Common myeloid progenitor, CD34-positive (primary cell): ENCODE results near the gene ATXN1.

ENCODE experiments used
- CTCF ChIA-PET: fragments of 350-600 bp; sonication (Branson Sonifier 250); formaldehyde crosslinking; loops from one replicate; lab custom pipeline; 2021; ENCODE audit warnings: antibody characterized with exemption; lab: Charles Lee
- POLR2A ChIA-PET: fragments of 350-600 bp; sonication (Branson Sonifier 250); formaldehyde crosslinking; loops from one replicate; lab custom pipeline; 2021; ENCODE audit warnings: antibody characterized with exemption; lab: Charles Lee
- DNase-seq, 3 donors: peaks; one replicate each; pipeline versions ENCODE4 v3.0.0 to v3.0.0-alpha.2; 2013
- H3K27ac ChIP-seq, 2 experiments: 1 replicate in 1 of 2; 2 replicates in 1 of 2; pipeline ENCODE4 v1.7.0; 2013; ENCODE audit warnings: inconsistent platforms in 2 of 2, low read length in 2 of 2, mild to moderate bottlenecking in 2 of 2, low read depth in 1 of 2, moderate library complexity in 1 of 2; ENCODE audit not compliant: severe bottlenecking in 2 of 2, insufficient read depth in 1 of 2, poor library complexity in 1 of 2
- H3K27me3 ChIP-seq, 5 experiments: replicated peaks in 2 of 5; 1 replicate in 3 of 5; 2 replicates in 2 of 5; pipeline versions ENCODE4 v1.6.1 to v1.7.0; 2013; ENCODE audit warnings: low read length in 4 of 5, mild to moderate bottlenecking in 2 of 5, moderate library complexity in 2 of 5, inconsistent platforms in 1 of 5; ENCODE audit not compliant: insufficient read depth in 5 of 5, control insufficient read depth in 4 of 5
- H3K36me3 ChIP-seq, 4 experiments: 1 replicate in 2 of 4; 2 replicates in 2 of 4; pipeline versions ENCODE4 v1.6.1 to v1.7.0; 2013; ENCODE audit warnings: low read length in 3 of 4, control low read depth in 1 of 4, mild to moderate bottlenecking in 1 of 4; ENCODE audit not compliant: control insufficient read depth in 4 of 4, insufficient read depth in 4 of 4
- H3K4me1 ChIP-seq, 4 experiments: 1 replicate in 3 of 4; 2 replicates in 1 of 4; pipeline versions ENCODE4 v1.6.1 to v1.7.1; 2013; ENCODE audit warnings: low read length in 3 of 4, mild to moderate bottlenecking in 3 of 4, control low read depth in 1 of 4, inconsistent platforms in 1 of 4, moderate library complexity in 1 of 4; ENCODE audit not compliant: control insufficient read depth in 4 of 4, insufficient read depth in 4 of 4; ENCODE audit errors: control extremely low read depth in 1 of 4
- H3K4me3 ChIP-seq, 7 experiments: 1 replicate in 4 of 7; 2 replicates in 3 of 7; pipeline versions ENCODE4 v1.5.1 to v1.7.0; 2013; ENCODE audit warnings: mild to moderate bottlenecking in 7 of 7, low read length in 6 of 7, moderate library complexity in 6 of 7, inconsistent platforms in 2 of 7, low read depth in 2 of 7, control low read depth in 1 of 7; ENCODE audit not compliant: insufficient read depth in 4 of 7, control insufficient read depth in 1 of 7; ENCODE audit errors: extremely low read depth in 1 of 7
- H3K9me3 ChIP-seq, 5 experiments: 1 replicate in 4 of 5; 2 replicates in 1 of 5; pipeline versions ENCODE4 v1.6.1 to v1.7.1; 2013; ENCODE audit warnings: low read length in 4 of 5, mild to moderate bottlenecking in 2 of 5, inconsistent platforms in 1 of 5, low read depth in 1 of 5, moderate library complexity in 1 of 5; ENCODE audit not compliant: control insufficient read depth in 4 of 5, insufficient read depth in 2 of 5; ENCODE audit errors: control extremely low read depth in 1 of 5
- WGBS: methylation state at CpG from one replicate; pipeline ENCODE4 v1.1.5; 2013; ENCODE audit not compliant: insufficient coverage; 5-methylcytosine and 5-hydroxymethylcytosine counted together

The ATXN1 gene

GRCh38 chr6:16403831-16404230, 357.4 kb downstream of the ATXN1 start:
- ChIA-PET POLR2A (no interaction called here), CTCF (interaction anchor here (0.7 to 2.6 kb wide), 2 partner anchors 71 to 74 kb away, joined by 3 to 12 read pairs; no protein-coding TSS in a partner anchor)
- Histone ChIP-seq H3K4me3 (no peak overlapping the region), H3K27ac (no peak overlapping the region), H3K36me3 (no peaks in the 10 kb centered on the region), H3K4me1 (peaks cover 3 to 14% (median 6%) of the 10 kb centered on the region in 4 experiments), H3K27me3 (no peaks in the 10 kb centered on the region), H3K9me3 (no peaks in the 10 kb centered on the region)
- DNase-seq: no peak
- WGBS: no CpG with 5 or more reads among the region's 3 CpGs

GRCh38 chr6:16402581-16402900, 358.7 kb downstream of the ATXN1 start:
- no peak overlapping the region for H3K27ac ChIP-seq
- POLR2A ChIA-PET: no interaction called here
- H3K4me1 ChIP-seq: peaks cover 3 to 14% (median 6%) of the 10 kb centered on the region in 4 experiments
- no peak for DNase-seq
- no peaks in the 10 kb centered on the region for H3K9me3 ChIP-seq
- H3K27me3 ChIP-seq: no peaks in the 10 kb centered on the region
- H3K36me3 ChIP-seq: no peaks in the 10 kb centered on the region
- no peak overlapping the region for H3K4me3 ChIP-seq
- CTCF ChIA-PET: interaction anchor here (1.1 to 2.6 kb wide), 3 partner anchors 12 to 112 kb away, joined by 3 to 12 read pairs (median 3); no protein-coding TSS in a partner anchor
- no CpG with 5 or more reads among the region's 2 CpGs for WGBS

GRCh38 chr6:16400248-16400760, 361.0 kb downstream of the ATXN1 start:
- Histone ChIP-seq H3K4me1 (peaks cover 0 to 3% (median 3%) of the 10 kb centered on the region in 4 experiments), H3K36me3 (no peaks in the 10 kb centered on the region), H3K27me3 (no peaks in the 10 kb centered on the region), H3K27ac (no peak overlapping the region), H3K4me3 (no peak overlapping the region), H3K9me3 (no peaks in the 10 kb centered on the region)
- POLR2A ChIA-PET: no interaction called here
- no peak for DNase-seq
- WGBS: 93% methylated on average over 3 of the region's 3 CpGs
- CTCF ChIA-PET: interaction anchor here (1.0 to 1.1 kb wide), 3 partner anchors 9 to 67 kb away, joined by 3 to 6 read pairs (median 3); no protein-coding TSS in a partner anchor

- Histone ChIP-seq H3K27me3 (no peaks in the 10 kb centered on the region), H3K4me1 (peaks cover 0 to 3% (median 3%) of the 10 kb centered on the region in 4 experiments), H3K36me3 (no peaks in the 10 kb centered on the region), H3K9me3 (no peaks in the 10 kb centered on the region), H3K27ac (no peak overlapping the region), H3K4me3 (no peak overlapping the region)
- no peak for DNase-seq
- ChIA-PET CTCF (interaction anchor here (1.1 kb wide), 1 partner anchor 10 kb away, joined by 6 read pairs; no protein-coding TSS in a partner anchor), POLR2A (no interaction called here)
- WGBS: 94% methylated on average over 5 of the region's 5 CpGs
These were observed 361.6 kb downstream of the ATXN1 start for GRCh38 chr6:16399695-16400094.

- Histone ChIP-seq H3K4me3 (no peak overlapping the region), H3K36me3 (no peaks in the 10 kb centered on the region), H3K4me1 (peaks cover 0 to 3% (median 3%) of the 10 kb centered on the region in 4 experiments), H3K9me3 (no peaks in the 10 kb centered on the region), H3K27me3 (no peaks in the 10 kb centered on the region), H3K27ac (no peak overlapping the region)
- 93% methylated on average over 7 of the region's 8 CpGs for WGBS
- DNase-seq: no peak
- ChIA-PET CTCF (no interaction called here), POLR2A (no interaction called here)
These were observed 362.1 kb downstream of the ATXN1 start for GRCh38 chr6:16399158-16399557.

GRCh38 chr6:16398587-16398986, 362.7 kb downstream of the ATXN1 start:
- peaks cover 0 to 3% (median 3%) of the 10 kb centered on the region in 4 experiments for H3K4me1 ChIP-seq
- no peaks in the 10 kb centered on the region for H3K27me3 ChIP-seq
- POLR2A ChIA-PET: no interaction called here
- no peak for DNase-seq
- CTCF ChIA-PET: interaction anchor here (0.9 to 1.3 kb wide), 2 partner anchors 24 to 239 kb away, joined by 3 to 4 read pairs; no protein-coding TSS in a partner anchor
- H3K36me3 ChIP-seq: no peaks in the 10 kb centered on the region
- WGBS: 83% methylated on average over 2 of the region's 5 CpGs
- no peak overlapping the region for H3K4me3 ChIP-seq
- no peaks in the 10 kb centered on the region for H3K9me3 ChIP-seq
- H3K27ac ChIP-seq: no peak overlapping the region

GRCh38 chr6:16397623-16398022, 363.6 kb downstream of the ATXN1 start:
- H3K4me3 ChIP-seq: no peak overlapping the region
- no peaks in the 10 kb centered on the region for H3K36me3 ChIP-seq
- no peak overlapping the region for H3K27ac ChIP-seq
- ChIA-PET CTCF (interaction anchor here (1.3 kb wide), 1 partner anchor 24 kb away, joined by 4 read pairs; no protein-coding TSS in a partner anchor), POLR2A (no interaction called here)
- WGBS: 94% methylated on average over 4 of the region's 4 CpGs
- H3K9me3 ChIP-seq: no peaks in the 10 kb centered on the region
- H3K27me3 ChIP-seq: no peaks in the 10 kb centered on the region
- no peak for DNase-seq
- H3K4me1 ChIP-seq: no peaks in the 10 kb centered on the region
